KBM-7 (cell line): ENCODE data around the gene DCPS.
"Not testable (repeated sequence)": the region's sequence is repeated elsewhere in the genome, so short reads cannot be mapped to it uniquely, and the experiment has no call there.

Experiments used
- DNase-seq: peaks from one replicate; pipeline ENCODE4 v3.0.0-alpha.2; 2015
- in situ Hi-C: fragments of 300-500 bp; cut with MboI; formaldehyde crosslinking; loops from 2 replicates; pipeline ENCODE4 v1.14.3; 2020; ENCODE audit warnings: low sequenced_read_pairs, low pct_unique_long_range_greater_than_20kb, mixed read lengths

DCPS gene

DNA sequence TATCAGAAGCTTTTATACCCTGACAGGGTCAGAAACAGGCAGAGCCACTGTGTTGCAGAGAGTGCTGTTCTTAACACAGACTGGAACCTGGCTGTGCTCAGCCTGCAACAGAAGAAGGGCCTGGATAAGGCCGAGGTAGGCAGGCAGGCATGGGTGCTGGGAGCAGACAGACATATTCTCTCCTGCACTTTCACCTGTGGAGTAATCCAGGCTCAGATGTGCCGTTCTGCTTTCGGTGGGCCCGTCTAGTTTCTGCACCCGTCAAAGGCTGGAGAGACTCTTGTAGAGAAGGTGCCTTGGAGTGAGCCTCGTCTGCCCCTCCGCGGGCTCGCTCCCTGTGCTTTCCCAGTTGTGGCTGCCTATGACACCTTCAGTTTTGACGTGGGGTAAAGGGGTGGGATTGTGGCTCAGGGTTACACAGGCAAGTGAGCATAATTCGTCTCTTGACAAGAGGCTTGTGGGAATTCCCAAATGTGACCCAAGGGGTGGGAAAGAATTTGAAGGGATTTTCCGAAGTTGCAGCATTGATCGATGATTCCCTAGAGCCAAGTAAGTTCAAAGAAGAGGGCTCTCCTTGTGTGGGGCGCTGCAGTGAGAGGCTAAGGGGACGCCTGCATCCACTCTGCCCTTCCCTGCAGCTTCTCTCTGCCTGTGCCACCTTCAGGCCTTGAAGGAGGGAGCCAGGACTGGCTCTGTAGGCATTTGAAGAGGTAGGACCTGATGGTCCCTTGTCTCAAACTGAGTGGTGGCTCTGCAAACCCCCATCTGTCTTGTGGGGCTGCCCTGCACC, 35.4 kb downstream of the DCPS start:
- in situ Hi-C loops, result no loop called here
- no peak for DNase-seq

DNA sequence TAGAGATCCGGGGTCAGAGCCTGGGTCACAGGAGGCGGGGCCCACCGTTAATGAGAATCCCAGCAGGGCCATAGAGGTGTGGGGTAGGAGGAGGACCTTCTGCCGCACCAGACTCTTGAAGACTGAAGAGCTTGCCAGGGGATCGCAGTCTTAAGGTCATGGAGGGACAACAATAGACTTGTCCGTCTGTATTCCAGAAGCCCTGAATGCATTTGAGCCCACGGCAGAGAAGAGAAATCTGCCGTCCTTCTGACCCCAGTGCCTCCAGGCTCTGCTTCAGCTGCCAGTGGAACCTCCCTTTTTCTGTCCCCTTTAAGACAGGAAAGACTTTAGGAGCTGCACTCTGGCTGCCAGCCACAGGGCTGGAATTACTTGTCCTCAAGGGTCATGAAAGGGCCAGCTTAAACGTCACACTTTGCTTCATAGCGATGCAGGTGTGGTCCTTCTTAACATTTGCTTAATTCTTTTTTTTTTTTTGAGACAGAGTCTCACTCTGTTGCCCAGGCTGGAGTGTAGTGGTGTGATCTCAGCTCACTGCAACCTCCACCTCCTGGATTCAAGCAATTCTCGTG, 36.1 kb downstream of the DCPS start:
- in situ Hi-C loops, result no loop called here
- no peak for DNase-seq

DNA sequence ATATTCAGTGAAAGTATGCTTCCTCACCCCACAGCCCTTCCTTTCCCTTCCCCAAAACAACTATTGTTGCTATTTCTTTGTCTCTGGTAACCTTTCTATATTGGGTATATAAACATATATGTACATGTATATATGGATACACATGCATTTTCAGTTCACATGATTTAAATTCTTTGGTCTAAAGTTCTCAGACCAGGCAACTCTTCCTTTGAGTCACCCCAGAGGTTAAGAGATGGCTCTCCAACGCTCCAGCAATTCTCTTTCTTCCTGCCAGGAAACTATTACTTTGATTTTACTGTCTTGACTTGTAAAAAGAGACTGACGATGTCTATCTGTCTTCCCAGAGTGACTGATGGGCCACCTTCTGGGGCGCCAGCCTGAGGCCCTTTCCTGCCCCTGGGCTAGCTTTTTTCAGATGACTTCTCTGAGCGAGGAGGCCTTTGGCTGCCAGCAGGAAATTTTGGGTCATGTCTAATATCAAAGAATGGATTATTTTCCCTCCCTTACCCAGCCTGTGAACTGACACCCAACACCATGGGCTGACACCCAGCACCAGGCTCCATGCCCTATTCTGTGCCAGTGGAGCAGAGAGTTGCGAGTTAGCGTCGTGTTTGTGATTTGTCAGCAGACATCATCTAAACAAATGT, 37.2 kb downstream of the DCPS start:
- in situ Hi-C loops, result no loop called here
- no peak for DNase-seq

DNA sequence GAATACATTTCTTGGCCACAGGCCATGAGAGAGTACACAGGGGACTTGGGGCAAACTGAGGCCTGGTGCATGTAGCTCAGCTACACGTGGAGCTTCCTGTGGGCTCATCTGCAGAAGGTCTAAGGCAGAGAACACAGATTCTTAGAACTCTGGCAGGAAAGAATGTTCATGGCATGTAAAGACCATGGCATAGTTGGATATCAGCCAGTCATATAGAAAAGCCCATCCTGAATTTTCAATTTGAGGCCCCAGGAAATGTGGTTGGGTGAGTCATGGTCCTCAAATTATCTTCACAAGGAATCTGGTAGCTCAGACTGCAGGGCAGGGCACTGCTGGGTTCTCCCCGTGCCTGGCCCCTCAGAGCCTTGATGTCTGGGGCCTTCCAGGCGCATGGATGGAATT, 37.9 kb downstream of the DCPS start:
- in situ Hi-C loops, result no loop called here
- peak; percentile 60 for DNase-seq

DNA sequence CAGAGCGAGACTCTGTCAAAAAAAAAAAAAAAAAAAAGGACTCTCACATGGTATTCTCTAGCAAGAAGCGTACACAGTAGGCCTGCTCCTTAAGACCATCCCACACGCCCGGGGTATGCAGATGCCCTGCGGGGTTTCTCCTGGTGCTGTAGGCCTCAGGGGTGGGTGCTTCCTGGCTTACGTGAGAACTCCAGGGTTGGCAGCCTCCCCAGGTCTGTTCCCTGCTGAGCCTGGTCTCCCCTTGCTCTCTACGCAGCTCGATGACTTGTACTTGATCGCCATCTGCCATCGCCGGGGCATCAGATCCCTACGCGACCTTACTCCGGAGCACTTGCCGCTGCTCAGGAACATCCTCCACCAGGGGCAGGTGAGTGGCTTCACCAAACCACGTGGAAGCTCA, 39.2 kb downstream of the DCPS start:
- no peak for DNase-seq
- in situ Hi-C loops, result no loop called here

DNA sequence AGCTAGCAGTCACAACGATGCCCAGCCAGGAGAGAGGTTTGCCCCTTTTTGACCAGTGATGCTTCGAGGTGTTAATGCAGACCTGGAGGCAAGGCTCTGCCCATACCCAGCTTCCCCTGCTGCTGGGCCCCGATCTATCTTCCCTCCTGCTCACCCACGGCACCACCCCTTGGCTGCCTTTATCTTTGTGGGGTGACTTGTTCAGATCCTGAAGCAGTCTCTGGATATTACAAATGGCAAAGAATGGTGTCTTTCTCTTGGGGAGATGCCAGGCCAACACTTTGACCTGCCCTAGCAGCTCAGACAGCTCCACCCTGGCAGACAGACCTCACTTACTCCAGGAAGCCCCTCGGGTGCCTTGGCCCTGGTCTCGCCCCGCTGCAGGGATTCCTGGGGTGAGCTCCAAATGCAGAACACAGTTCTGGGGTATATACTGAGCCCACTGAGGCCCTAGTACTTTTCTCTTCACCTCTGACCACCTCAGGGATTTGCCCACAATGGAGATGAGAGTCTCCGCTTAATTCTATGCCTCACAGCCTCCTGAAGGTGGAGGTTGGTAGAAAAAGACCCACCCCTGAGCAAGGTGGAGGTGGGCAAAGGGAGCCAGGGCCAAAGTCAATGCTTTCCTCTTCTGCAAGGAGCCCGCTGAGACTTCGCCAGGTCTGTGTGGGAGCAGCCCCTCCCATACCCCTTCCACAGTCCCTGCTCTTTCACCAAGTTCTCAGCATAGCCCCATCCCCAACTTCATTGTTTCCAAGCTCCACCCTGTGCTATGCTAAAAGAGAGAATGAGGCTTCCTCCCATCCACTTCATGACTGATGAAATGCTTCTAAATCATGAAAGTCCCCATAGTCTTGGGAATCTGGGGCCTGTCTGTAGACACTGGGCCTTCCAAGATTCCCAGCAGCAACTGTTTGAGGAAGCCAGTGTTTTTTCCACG, 40.6 kb downstream of the DCPS start:
- no peak for DNase-seq
- in situ Hi-C loops, result no loop called here

DNA sequence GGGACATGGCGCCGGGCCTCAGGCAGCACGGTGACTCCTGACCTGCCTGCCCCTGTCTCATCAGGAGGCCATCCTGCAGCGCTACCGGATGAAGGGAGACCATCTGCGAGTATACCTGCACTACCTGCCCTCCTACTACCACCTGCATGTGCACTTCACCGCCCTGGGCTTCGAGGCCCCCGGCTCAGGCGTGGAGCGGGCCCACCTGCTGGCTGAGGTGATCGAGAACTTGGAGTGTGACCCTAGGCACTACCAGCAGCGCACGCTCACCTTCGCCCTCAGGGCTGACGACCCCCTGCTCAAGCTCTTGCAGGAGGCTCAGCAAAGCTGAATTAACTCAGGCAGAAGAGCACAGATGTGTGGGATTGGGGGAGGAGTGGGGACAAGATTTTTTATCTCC, 41.4 kb downstream of the DCPS start:
- in situ Hi-C loops, result no loop called here
- no peak for DNase-seq

DNA sequence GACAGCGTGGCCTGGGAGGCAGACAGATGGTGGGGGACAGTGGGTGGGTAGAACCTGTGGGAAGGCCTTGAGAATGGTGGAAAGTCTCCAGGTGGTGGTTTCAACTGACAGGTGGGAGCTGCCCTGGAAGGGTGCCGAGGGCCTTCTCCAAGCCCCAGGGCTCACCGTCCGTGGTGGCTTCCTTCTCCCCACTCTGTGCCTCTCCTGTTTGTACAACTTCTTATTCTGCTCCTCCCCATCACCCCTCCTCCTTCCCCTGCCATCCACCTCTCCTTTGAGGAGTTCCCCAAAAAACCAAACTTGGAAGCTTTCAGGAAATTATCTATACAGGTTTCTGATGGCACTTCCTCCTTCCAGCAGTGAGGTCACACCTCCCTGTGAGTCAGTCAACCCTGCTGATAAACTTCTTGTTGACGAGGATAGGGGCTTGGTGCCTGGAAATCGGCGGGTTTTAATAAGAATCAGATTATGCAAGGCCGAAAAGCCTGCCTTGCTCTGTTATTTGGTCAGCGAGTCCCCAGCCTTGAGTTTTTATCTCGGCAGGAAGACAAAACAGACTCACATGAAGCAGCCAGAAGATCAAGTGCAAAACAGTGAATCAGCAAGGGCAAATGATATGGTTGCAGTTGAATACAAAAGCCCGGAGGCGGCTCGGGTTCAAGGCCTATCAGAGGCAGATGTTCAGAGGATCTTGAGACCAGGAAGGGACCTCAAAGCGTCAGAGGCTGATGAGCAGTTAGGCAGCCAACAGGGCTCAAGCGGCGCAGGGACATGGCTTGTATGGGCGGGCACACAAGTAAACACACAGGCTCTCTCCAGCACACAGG, 42.1 kb downstream of the DCPS start:
- in situ Hi-C loops, result no loop called here
- peak; percentile 91 for DNase-seq

DNA sequence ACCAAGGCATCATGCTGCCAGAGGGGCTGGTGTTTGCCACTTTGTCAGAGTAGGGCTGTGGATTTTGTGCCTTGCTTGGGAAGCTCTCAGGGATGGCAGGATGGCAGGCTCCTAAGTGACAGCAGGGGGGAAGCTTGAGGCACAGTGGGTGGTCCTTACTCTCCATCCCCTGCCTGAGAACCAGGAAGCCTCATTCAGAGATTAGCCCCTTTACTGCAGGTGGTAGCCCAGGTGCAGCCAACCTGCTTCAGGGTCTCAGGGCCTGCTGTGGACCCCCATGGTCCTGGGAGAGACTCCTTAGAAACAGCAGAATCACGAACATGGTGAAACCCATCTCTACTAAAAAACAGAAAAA, 42.7 kb downstream of the DCPS start:
- no peak for DNase-seq
- in situ Hi-C loops, result no loop called here

DNA sequence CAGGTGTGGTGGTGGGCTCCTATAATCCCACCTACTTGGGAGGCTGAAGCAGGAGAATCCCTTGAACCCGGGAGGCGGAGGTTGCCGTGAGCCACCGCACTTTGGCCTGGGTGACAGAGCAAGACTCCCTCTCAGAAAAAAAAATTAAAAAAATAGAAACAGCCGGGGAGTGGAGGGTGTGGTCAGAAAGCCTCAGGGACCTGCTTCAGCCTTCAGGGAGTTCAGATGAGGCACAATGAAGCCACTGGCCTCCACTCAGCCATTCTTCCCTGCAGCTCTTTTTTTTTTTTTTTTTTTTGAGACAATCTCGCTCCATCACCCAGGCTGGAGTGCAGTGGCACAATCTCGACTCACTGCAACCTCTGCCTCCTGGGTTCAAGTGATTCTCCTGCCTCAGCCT, 43.1 kb downstream of the DCPS start:
- in situ Hi-C loops, DNase-seq: not testable (repeated sequence)

DNA sequence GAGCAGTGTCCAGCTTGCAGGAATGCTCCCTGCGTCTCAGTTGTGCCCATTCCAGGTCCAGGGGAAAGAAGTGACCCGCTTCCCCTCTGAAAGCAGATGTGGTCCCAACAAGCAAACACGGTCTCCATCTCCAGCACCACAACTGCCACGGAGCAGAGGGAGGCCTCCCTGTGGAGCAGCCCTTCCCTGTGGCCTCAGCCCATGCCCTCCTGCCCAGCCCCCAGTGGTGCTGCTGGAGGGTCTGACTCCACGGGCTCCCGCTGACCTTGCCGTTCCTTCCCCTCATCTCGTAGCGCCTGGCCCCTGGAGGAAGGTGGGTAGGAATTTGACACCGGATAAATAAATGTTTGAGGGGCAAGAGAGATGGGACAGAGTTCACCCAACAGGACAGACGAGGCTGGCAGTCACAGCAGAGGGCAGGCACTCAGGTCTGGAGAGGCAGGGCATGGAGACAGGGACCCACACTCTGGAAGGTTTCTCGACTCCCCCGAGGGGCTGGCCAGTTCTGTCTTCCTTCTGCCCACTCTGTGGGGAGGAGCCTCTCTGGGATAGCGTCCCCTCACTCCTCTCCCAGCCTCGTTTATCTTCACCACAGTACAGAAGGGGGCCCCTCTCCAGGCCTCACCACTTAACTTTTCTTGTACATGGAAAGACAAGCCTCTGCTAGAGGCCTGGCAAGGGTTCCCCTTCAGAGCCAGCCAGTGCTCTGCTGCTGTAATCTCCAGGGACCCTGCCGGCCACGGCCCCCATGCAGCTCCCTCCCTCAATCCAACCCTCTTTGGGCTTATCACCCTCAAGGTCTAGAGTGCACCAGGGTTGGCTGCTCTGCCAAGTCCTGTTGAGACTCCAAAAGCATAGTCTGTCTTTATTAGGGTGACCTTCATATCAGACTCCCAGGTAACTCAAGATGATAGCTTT, 44.1 kb downstream of the DCPS start:
- in situ Hi-C loops, result no loop called here
- no peak for DNase-seq

DNA sequence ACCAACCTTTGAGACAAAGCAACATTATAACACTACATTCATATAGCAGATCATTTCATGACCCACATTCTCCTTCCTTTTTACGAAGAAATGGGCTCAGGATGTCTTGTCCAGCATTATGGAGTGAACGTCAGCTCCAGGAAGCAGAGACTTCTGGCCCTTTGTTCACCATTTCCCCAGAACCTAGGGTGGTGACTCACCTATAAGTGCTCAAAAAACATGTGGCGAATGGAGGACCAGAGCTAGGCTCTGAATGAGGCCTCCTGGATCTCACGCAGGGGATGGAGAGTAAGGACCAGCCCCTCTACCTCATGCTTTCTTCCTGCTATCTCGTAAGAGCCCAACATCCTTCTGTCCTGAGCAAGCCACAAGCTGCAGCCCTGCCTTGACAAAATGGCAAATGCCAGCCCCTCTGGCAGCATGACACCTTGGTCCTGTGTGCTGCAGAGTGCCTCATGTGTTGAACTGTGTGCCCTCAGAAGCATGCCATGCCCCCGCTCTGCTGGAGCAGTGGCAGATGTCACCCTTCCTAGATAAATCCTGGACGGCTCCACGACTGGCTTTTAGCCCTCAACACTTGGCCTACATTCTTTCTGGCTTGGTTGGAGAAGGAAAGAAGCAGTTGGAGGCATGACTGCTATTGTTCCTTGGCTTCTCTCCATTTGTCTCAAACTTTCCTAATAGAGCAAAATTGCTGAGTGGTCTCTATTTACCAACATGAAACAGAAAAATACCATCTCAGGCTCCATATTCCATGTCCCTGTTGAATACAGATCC, 45.1 kb downstream of the DCPS start:
- DNase-seq, result no peak
- in situ Hi-C loops, result no loop called here

DNA sequence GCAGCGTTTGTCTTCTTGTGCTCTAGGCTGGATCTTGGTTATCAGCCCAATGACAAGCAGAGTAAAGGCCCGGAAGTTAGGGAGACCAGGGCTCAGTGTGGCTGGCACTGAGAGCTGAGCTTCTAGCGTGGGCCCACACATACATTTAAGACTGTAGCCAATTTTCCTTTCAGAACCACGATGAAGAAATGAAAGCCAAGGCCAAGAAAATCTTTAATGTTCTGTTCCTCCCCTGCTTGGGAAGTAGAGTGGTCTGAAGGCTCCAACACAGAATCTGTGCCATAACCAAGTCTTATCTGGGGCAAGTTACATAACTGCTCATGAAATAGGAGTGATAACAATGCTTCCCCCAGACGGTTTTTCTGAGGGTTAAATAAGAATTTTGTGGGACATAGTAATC, 47.0 kb downstream of the DCPS start:
- in situ Hi-C loops, result no loop called here
- DNase-seq, result no peak

DNA sequence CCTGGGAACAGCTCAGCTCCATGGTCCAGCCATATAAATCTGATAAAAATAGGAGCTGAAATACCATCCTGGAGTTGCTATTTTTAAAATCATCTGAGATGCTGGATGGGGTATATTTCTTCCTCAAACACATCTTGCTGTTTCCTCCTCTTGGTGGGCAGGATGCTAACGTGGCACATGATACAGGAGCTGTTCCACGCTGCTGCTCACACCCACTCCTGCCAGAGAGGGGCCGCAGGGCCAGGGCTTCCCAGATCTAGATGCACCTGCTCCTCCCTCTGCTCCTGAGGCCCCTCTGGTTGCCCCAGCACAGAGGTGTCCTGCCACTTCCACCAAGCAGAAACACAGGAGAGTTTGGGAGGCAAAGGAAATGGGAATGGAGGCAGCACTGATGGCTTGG, 48.3 kb downstream of the DCPS start:
- in situ Hi-C loops, result no loop called here
- no peak for DNase-seq

DNA sequence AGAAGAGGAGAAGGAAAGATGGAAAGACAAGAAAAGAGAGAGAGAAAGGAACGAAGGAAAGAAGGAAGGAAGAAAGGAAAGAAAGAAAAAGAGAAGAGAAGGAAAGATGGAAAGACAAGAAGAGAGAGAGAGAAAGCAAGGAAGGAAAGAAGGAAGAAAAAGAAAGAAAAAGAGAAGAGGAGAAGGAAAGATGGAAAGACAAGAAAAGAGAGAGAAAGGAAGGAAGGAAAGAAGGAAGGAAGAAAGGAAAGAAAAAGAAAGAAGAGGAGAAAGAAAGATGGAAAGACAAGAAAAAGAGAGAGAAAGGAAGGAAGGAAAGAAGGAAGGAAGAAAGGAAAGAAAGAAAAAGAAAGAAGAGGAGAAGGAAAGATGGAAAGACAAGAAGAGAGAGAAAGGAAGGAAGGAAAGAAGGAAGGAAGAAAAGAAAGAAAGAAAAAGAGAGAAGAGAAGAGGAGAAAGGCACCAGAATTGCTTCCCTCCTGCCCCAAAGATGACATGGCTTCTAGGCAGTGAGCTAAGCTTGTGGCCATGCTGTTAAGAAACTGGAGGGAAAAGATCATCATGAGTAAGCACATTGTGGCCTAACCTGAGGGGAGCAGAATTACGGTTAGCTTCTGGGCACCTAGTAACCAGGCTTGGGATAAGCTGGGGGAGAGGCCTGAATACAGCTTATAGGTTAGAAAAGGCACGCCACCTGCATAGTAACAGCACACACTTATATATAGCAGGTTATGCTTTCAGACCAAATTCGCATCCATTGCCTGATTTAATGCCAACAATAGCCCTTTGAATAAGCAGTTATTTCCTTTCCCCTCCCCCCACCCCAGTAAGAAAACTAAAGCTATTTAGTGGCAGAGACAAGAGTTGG, 49.3 kb downstream of the DCPS start:
- in situ Hi-C loops, result no loop called here
- DNase-seq, result peak; percentile 68

DNA sequence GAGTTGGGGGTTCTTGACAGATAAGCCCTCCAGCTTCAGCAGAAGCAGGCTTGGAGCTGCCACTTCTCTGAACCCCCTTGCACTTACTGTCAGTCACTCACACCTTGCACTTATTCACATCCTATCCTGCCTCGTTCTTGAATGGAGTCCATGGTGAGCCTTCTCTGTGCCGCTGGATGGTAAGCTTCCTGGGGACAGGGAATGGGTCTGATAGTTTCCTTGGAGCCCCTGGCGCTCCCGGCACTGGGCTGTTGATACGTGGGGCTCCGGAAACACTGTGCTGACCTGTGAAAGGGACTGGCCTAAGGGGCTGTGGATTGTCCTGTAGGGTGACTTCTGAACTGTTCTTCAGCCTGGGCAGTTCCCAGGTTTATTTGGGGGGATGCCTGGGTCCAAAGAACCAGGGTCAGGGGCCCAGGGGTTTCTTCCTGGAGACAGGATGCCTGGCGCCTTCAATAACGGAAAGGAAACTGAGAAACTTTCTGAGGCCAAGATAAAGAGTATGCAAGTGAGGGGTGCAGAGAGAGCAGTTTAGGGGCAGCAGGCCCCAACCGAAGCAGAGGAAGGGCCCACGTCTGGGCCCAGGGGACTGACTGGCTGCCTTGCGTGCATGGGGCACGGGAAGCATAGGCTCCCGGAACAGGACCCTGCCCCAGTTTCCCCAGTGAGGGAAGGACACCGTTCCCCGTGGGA, 50.9 kb downstream of the DCPS start:
- DNase-seq, result no peak
- in situ Hi-C loops, result no loop called here
